Measurements from ENCODE around the gene EDN2. TPM values are rescaled to one million over a fixed set of nuclear protein-coding genes. Genes with fewer than 3 reads are reported as not detected.

The EDN2 gene
- total and polyA plus RNA-seq, 2 of the 8 experiments (the other 6 are each of a cell fraction or from before 2014, with no cell fraction given) = 0.32 to 0.39 TPM

- no peak overlapping the region for H2BK20ac ChIP-seq (ENCODE audit: low read length)
- H3K36me3 ChIP-seq (ENCODE audit: control insufficient read depth in 2 of 4, insufficient read depth in 4 of 4, low read length in 3 of 4) = no peaks in the 10 kb centered on the region; a peak in 1 of 8 replicates
- H4K91ac ChIP-seq (replicated peaks; ENCODE audit: insufficient read length, low read length) = no peak overlapping the region
- H3K27ac ChIP-seq (ENCODE audit: low read depth, low read length) = no peak overlapping the region
- no peaks in the 10 kb centered on the region for H3K9me3 ChIP-seq (ENCODE audit: insufficient read depth in 2 of 2, low read depth in 1 of 2, low read length in 1 of 2)
- H3K4ac ChIP-seq (replicated peaks; ENCODE audit: insufficient read length, low read depth, low read length) = no peak overlapping the region
- H3K27me3 ChIP-seq (replicated peaks in 1 of 4; ENCODE audit: control insufficient read depth in 3 of 4, extremely low read depth in 1 of 4, insufficient read depth in 3 of 4, low read length in 3 of 4) = no peaks in the 10 kb centered on the region
- no peak overlapping the region for H2BK120ac ChIP-seq (replicated peaks; ENCODE audit: low read depth, low read length)
- no peak overlapping the region for H3K9ac ChIP-seq (replicated peaks in 1 of 4; ENCODE audit: extremely low read depth in 1 of 4, low read depth in 3 of 4, low read length in 3 of 4)
- 0 out of 2 replicates have a peak, but pooled peaks cover 2% of the 10 kb centered on the region for H3K23me2 ChIP-seq (ENCODE audit: low read depth, low read length)
- no peak overlapping the region for H2BK15ac ChIP-seq (ENCODE audit: low read length)
- no peak for DNase-seq (ENCODE audit: low read depth in 1 of 2, low spot score in 2 of 2)
- no peak for FAIRE-seq
- H2AFZ ChIP-seq (ENCODE audit: low read length) = peak overlapping the region; percentile 79
- ChIA-PET CTCF (ENCODE audit: partially characterized antibody) (interaction anchor here (1.0 to 4.3 kb wide), 11 partner anchors 8 to 192 kb away, joined by 3 to 30 read pairs (median 6); partner anchors contain the start of gene EDN2), POLR2A (ENCODE audit: partially characterized antibody) (interaction anchor here (1.2 to 1.6 kb wide), 2 partner anchors 12 to 68 kb away, joined by 3 read pairs; no protein-coding TSS in a partner anchor)
- H3K18ac ChIP-seq (ENCODE audit: extremely low read depth, low read length) = no peak overlapping the region; the same call in 1 of the 2 replicates
- H3K56ac ChIP-seq (replicated peaks; ENCODE audit: insufficient read length, low read depth, low read length) = no peak overlapping the region
- H2BK5ac ChIP-seq (ENCODE audit: low read depth, low read length) = no peak overlapping the region
- no peak overlapping the region for H2AK5ac ChIP-seq (ENCODE audit: low read depth, low read length)
- no peaks in the 10 kb centered on the region for H3K79me1 ChIP-seq (ENCODE audit: low read depth, low read length)
- no peak overlapping the region for H4K5ac ChIP-seq (ENCODE audit: insufficient read length, low read depth, low read length)
- WGBS, 2 experiments (ENCODE audit: extremely low coverage in 1 of 2, insufficient coverage in 1 of 2, insufficient read length in 1 of 2, insufficient replicate concordance in 2 of 2, low coverage in 1 of 2, low lambda C conversion rate in 2 of 2, missing lambda C conversion rate in 1 of 2) = 89% methylated on average over 12 of the region's 13 CpGs; no CpG with 5 or more reads in 1 of the 2 experiments
- H3K23ac ChIP-seq (ENCODE audit: insufficient read length) = no peak overlapping the region
- 0 out of 2 replicates have a peak overlapping the region, but pooled peaks have one; percentile 53 for H4K8ac ChIP-seq (ENCODE audit: extremely low read depth, insufficient read depth, low read length)
- H3K4me1 ChIP-seq (replicated peaks in 1 of 4; ENCODE audit: control insufficient read depth in 3 of 4, insufficient read depth in 4 of 4, low read length in 3 of 4) = peaks cover 0 to 4% (median 0%) of the 10 kb centered on the region in 4 experiments; a peak in 2 of 7 replicates
- H3K4me2 ChIP-seq (ENCODE audit: insufficient read depth in 1 of 2, low read depth in 2 of 2, low read length in 2 of 2) = no peak overlapping the region
- no peak overlapping the region for H3K14ac ChIP-seq (ENCODE audit: insufficient read length)
- no peaks in the 10 kb centered on the region for H3K79me2 ChIP-seq (ENCODE audit: control insufficient read depth in 1 of 2, insufficient read depth in 2 of 2, low read length in 2 of 2)
- H3K4me3 ChIP-seq (ENCODE audit: extremely low read depth in 1 of 4, insufficient read depth in 2 of 4, low read depth in 3 of 4, low read length in 4 of 4) = no peak overlapping the region
- no peak overlapping the region; the same call in 1 of the 2 replicates for H2BK12ac ChIP-seq (ENCODE audit: low read depth, low read length)
- H4K20me1 ChIP-seq (replicated peaks in 1 of 2; ENCODE audit: control insufficient read depth in 1 of 2, insufficient read depth in 2 of 2, low read length in 2 of 2) = no peaks in the 10 kb centered on the region
- TF ChIP-seq ATF3 (IDR thresholded peaks at IDR 0.05; ENCODE audit: insufficient read depth, low read depth, low read length) = no peak
- TF ChIP-seq MAFK (IDR thresholded peaks at IDR 0.05; ENCODE audit: low read depth, low read length) = no peak
- no peak for TF ChIP-seq CHD1 (IDR thresholded peaks at IDR 0.05; ENCODE audit: low read depth, low read length)
- no peak for TF ChIP-seq NRF1 (IDR thresholded peaks at IDR 0.05; ENCODE audit: low read depth, low read length)
- TF ChIP-seq SIRT6 (IDR thresholded peaks at IDR 0.05; ENCODE audit: low read length) = no peak
- no peak for TF ChIP-seq TBP (IDR thresholded peaks at IDR 0.05; ENCODE audit: low read depth, low read length)
- no peak for TF ChIP-seq CEBPB (IDR thresholded peaks at IDR 0.05; ENCODE audit: low read depth, low read length)
- TF ChIP-seq YY1 (IDR thresholded peaks at IDR 0.05; ENCODE audit: low read depth, low read length) = no peak
- TF ChIP-seq POLR2A (IDR thresholded peaks at IDR 0.05; ENCODE audit: control extremely low read depth in 1 of 2, low read depth in 2 of 2, low read length in 2 of 2) = no peak
- no peak for TF ChIP-seq EP300 (IDR thresholded peaks at IDR 0.05; ENCODE audit: borderline replicate concordance in 1 of 2, low read depth in 2 of 2, low read length in 2 of 2)
- TF ChIP-seq RBBP5 (IDR thresholded peaks at IDR 0.05; ENCODE audit: borderline replicate concordance, low read depth, low read length) = no peak
Observed at GRCh38 chr1:41507110-41507720, 22.7 kb upstream of the EDN2 start.
